ENCODE results near the gene DCAF17. TPM values are rescaled to one million over a fixed set of nuclear protein-coding genes. Genes with fewer than 3 reads are reported as not detected.
A peak's percentile ranks its signal among the peaks of the same experiment; 100 is the strongest.
"Not testable (repeated sequence)": the region's sequence is repeated elsewhere in the genome, so short reads cannot be mapped to it uniquely, and the experiment has no call there.

Gene DCAF17
- total and polyA plus RNA-seq, 10 donors, result 3.0 to 36.5 (median 19.1) TPM

DNA sequence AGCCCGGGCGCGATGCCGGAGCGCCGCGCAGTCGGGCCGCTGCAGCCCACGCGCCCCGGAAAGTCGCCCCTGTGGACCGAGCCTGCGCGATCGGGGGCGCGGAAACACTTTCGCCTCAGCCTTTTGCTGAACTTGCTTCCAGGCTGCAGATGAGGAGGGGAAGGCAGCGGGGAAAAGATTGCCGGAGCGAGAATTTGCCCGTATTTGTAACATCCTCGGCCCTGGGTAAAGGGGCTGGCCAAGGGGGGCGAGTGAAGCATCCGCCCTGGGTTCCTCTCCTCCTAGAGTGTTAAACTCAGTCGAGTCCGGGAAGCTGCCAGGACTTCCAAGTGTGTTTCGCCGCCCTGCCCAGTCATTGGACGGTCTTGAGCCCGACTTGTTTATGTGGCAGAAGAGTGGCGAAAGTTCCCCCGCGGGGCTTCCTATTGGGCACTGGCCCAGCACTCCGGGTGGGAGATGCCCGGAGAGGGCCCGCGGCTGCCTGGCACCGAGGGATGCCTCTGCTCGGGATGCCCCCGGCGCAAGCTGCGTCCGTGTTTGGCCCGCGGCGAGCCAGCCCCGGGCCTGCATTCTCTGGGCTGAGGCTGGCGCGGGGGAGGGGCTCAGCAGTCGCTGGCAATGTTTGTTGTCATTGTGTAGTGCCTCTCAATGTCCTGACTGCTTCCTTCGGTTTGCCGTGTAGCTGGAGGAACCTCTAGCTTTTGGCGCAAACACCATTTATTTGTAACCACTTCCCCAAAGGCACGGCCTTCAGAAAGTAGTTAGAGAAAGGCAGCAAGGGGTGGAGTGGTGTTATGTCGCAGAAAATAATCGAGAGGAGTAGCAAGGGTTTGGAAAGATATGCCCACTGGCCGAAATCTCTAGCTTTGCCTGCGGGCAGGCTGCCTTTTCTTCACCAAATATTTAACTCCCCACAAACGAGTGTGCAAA, 89.3 kb downstream of the DCAF17 start:
- intact Hi-C loops (cut with DNase I; ENCODE audit: low total_unique reads), result no loop called here
- H3K27ac ChIP-seq, result peak overlapping the region; percentile 57 to 92 (median 88)
- H3K4me1 ChIP-seq, result peaks cover 0 to 44% (median 33%) of the 10 kb centered on the region in 6 donors
- no peaks in the 10 kb centered on the region for H3K9me3 ChIP-seq
- TF ChIP-seq, protein P1, sequence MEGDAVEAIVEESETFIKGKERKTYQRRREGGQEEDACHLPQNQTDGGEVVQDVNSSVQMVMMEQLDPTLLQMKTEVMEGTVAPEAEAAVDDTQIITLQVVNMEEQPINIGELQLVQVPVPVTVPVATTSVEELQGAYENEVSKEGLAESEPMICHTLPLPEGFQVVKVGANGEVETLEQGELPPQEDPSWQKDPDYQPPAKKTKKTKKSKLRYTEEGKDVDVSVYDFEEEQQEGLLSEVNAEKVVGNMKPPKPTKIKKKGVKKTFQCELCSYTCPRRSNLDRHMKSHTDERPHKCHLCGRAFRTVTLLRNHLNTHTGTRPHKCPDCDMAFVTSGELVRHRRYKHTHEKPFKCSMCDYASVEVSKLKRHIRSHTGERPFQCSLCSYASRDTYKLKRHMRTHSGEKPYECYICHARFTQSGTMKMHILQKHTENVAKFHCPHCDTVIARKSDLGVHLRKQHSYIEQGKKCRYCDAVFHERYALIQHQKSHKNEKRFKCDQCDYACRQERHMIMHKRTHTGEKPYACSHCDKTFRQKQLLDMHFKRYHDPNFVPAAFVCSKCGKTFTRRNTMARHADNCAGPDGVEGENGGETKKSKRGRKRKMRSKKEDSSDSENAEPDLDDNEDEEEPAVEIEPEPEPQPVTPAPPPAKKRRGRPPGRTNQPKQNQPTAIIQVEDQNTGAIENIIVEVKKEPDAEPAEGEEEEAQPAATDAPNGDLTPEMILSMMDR (IDR thresholded peaks at IDR 0.05 in 8 of 11, conservative IDR thresholded peaks at IDR 0.05 in 3 of 11), result no peak
- TF ChIP-seq POLR2A (IDR thresholded peaks at IDR 0.05), result peak in 1 of 3 donors; percentile 40
- peak; percentile 45 to 81 (median 76) for TF ChIP-seq POLR2AphosphoS5 (IDR thresholded peaks at IDR 0.05)
- peak overlapping the region; percentile 59 to 81 (median 72) for H3K4me3 ChIP-seq
- peak; percentile 87 for DNase-seq
- H3K27me3 ChIP-seq (replicated peaks in 1 of 7), result peaks cover 0 to 42% (median 18%) of the 10 kb centered on the region in 7 donors
- no peaks in the 10 kb centered on the region for H3K36me3 ChIP-seq
- 1 to 3% (median 1%) methylated on average over 40 to 62 of the region's 62 CpGs for WGBS, 5 donors

DNA sequence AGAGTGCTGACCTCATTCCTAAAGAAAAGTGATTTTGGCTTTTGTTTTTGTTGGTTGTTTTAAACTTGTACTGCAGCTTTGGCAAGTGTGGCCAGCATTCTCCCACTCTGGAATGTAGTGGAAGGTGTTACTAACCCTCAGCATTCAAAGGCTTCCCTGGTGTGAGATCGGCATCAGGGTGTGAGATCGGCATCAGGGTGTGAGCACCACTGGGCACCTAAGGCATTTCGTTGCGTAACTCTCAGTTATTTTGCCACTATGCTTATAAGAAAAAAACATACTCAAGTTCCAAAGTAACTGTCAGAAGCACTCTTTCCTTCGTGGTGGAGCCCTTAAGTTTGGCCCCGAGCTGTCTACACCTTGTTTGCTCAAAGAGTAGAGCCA, 90.0 kb downstream of the DCAF17 start:
- Histone ChIP-seq H3K27me3 (replicated peaks in 1 of 7) (peaks cover 0 to 42% (median 18%) of the 10 kb centered on the region in 7 donors), H3K4me1 (peaks cover 0 to 44% (median 33%) of the 10 kb centered on the region in 6 donors), H3K36me3 (no peaks in the 10 kb centered on the region), H3K9me3 (no peaks in the 10 kb centered on the region), H3K4me3 (peak overlapping the region; percentile 59 to 81 (median 72)), H3K27ac (peak overlapping the region in 7 of 8 donors; percentile 81 to 92 (median 89))
- WGBS, 5 donors, result 22 to 46% (median 40%) methylated on average over 5 to 6 of the region's 6 CpGs
- no peak for DNase-seq
- intact Hi-C loops (cut with DNase I; ENCODE audit: low total_unique reads), result no loop called here
- TF ChIP-seq POLR2AphosphoS5 (IDR thresholded peaks at IDR 0.05) (no peak), POLR2A (IDR thresholded peaks at IDR 0.05) (no peak)
- TF ChIP-seq, protein P1 (IDR thresholded peaks at IDR 0.05 in 8 of 11, conservative IDR thresholded peaks at IDR 0.05 in 3 of 11), result no peak

DNA sequence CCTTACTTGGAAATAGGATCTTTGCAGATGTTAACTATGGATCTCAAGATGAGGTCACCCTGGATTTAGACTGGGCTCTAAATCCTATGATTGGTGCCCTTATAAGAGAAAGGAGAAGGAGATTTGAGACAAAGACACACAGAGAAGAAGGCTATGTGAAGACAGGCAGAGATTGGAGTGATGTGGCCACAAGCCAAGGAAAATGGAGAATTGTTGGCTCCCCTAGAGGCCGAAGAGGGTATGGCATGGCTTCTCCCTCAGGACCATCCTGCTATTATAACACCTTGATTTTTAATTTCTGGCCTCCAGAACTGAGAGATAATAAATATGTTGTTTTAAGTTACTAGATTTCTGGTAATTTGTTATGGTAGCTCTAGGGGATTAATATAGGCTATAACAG, 95.9 kb downstream of the DCAF17 start:
- no peak overlapping the region for H3K27ac ChIP-seq
- no peaks in the 10 kb centered on the region for H3K36me3 ChIP-seq
- intact Hi-C loops (cut with DNase I; ENCODE audit: low total_unique reads), result no loop called here
- H3K4me3 ChIP-seq, result no peak overlapping the region
- 90 to 96% (median 95%) methylated on average over 1 of the region's 1 CpG for WGBS, 5 donors
- no peaks in the 10 kb centered on the region for H3K27me3 ChIP-seq (replicated peaks in 1 of 7)
- peaks cover 0 to 6% (median 2%) of the 10 kb centered on the region in 8 donors for H3K9me3 ChIP-seq
- peaks cover 0 to 24% (median 3%) of the 10 kb centered on the region in 6 donors for H3K4me1 ChIP-seq
- DNase-seq, result no peak
- no peak for TF ChIP-seq POLR2AphosphoS5 (IDR thresholded peaks at IDR 0.05)
- TF ChIP-seq, protein P1 (IDR thresholded peaks at IDR 0.05 in 8 of 11, conservative IDR thresholded peaks at IDR 0.05 in 3 of 11), result peak in 7 of 11 experiments; percentile 9 to 60 (median 45)
- no peak for TF ChIP-seq POLR2A (IDR thresholded peaks at IDR 0.05)

DNA sequence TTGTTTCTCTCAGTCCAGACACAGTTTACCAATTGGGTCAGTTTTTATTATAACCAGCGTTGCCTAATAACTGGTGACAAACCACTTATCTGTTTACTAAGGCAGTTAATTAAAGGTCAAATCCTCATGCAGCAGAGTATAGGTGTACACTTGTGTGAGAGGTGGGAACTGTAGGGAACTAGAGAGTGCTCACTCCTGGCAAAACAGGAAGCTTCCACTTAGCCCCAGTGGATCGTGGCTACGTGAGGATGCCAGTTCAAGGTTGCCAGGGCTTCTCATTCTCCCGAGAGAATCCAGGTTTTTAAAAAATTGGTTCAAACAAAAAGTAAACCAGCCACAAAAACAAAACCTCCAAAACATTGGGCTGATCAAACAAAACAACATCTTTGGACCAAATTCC, 96.4 kb downstream of the DCAF17 start:
- WGBS, 5 donors, result 39 to 63% (median 54%) methylated on average over 4 of the region's 4 CpGs
- intact Hi-C loops (cut with DNase I; ENCODE audit: low total_unique reads), result no loop called here
- Histone ChIP-seq H3K36me3 (no peaks in the 10 kb centered on the region), H3K27ac (peak overlapping the region in 2 of 8 donors; percentile 16 to 28), H3K27me3 (replicated peaks in 1 of 7) (no peaks in the 10 kb centered on the region), H3K4me1 (peaks cover 0 to 23% (median 3%) of the 10 kb centered on the region in 6 donors), H3K9me3 (peaks cover 0 to 6% (median 2%) of the 10 kb centered on the region in 8 donors), H3K4me3 (no peak overlapping the region)
- DNase-seq, result no peak
- TF ChIP-seq, protein P1 (IDR thresholded peaks at IDR 0.05 in 8 of 11, conservative IDR thresholded peaks at IDR 0.05 in 3 of 11), result no peak
- TF ChIP-seq POLR2A (IDR thresholded peaks at IDR 0.05) (no peak), POLR2AphosphoS5 (IDR thresholded peaks at IDR 0.05) (no peak)

DNA sequence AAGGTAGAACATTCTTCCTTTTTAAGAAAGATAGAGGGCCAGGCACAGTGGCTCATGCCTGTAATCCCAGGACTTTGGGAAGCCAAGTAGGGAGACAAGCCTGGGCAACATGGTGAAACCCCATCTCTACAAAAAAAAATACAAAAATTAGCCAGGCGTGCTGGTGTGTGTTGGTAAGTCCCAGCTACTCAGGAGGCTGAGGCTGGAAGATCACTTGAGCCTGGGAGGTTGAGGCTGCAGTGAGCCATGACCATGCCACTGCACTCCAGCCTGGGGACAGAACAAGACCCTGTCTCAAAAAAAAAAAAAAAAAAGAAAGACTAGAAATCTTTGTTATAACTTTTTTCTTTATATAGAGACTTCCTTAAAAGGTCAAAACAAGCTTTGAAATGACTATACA, 96.8 kb downstream of the DCAF17 start:
- peaks cover 0 to 23% (median 3%) of the 10 kb centered on the region in 6 donors for H3K4me1 ChIP-seq
- H3K4me3 ChIP-seq; DNase-seq; intact Hi-C loops (cut with DNase I; ENCODE audit: low total_unique reads); H3K27me3 ChIP-seq (replicated peaks in 1 of 7); H3K36me3 ChIP-seq; H3K9me3 ChIP-seq: not testable (repeated sequence)
- 72 to 89% (median 86%) methylated on average over 1 of the region's 1 CpG for WGBS, 5 donors
- H3K27ac ChIP-seq, result peak overlapping the region in 2 of 8 donors; percentile 16 to 28

Measured in spleen (tissue), 11 donors.